ENCODE results near the gene SLC4A9.

Gene SLC4A9

GRCh38 chr5:140331638-140332037 is 28.4 kb upstream of the SLC4A9 start:
- Mint-ChIP-seq H3K27ac (no peak overlapping the region), H3K4me1 (peaks cover 47% of the 10 kb centered on the region), H3K4me3 (no peak overlapping the region), H3K36me3 (ENCODE audit: low read depth) (no peaks in the 10 kb centered on the region), H3K9me3 (no peaks in the 10 kb centered on the region), H3K27me3 (ENCODE audit: low read depth, poor library complexity) (peaks cover 8% of the 10 kb centered on the region)
- DNase-seq = no peak
- TF ChIP-seq CTCF (IDR thresholded peaks at IDR 0.05) = no peak

GRCh38 chr5:140336388-140336787 is 23.6 kb upstream of the SLC4A9 start:
- H3K4me1 Mint-ChIP-seq = peaks cover 18% of the 10 kb centered on the region
- no peak for DNase-seq
- no peak for TF ChIP-seq CTCF (IDR thresholded peaks at IDR 0.05)
- no peaks in the 10 kb centered on the region for H3K9me3 Mint-ChIP-seq
- peaks cover 11% of the 10 kb centered on the region for H3K27me3 Mint-ChIP-seq (ENCODE audit: low read depth, poor library complexity)
- H3K27ac Mint-ChIP-seq = peak overlapping the region; percentile 91
- H3K4me3 Mint-ChIP-seq = peak overlapping the region; percentile 10
- H3K36me3 Mint-ChIP-seq (ENCODE audit: low read depth) = no peaks in the 10 kb centered on the region

GRCh38 chr5:140337880-140338279 is 22.1 kb upstream of the SLC4A9 start:
- Mint-ChIP-seq H3K4me1 (peaks cover 22% of the 10 kb centered on the region), H3K36me3 (ENCODE audit: low read depth) (no peaks in the 10 kb centered on the region), H3K9me3 (no peaks in the 10 kb centered on the region), H3K27me3 (ENCODE audit: low read depth, poor library complexity) (peaks cover 18% of the 10 kb centered on the region), H3K4me3 (no peak overlapping the region), H3K27ac (no peak overlapping the region)
- no peak for TF ChIP-seq CTCF (IDR thresholded peaks at IDR 0.05)
- DNase-seq = no peak

GRCh38 chr5:140338336-140338735 is 21.7 kb upstream of the SLC4A9 start:
- H3K27me3 Mint-ChIP-seq (ENCODE audit: low read depth, poor library complexity) = peaks cover 18% of the 10 kb centered on the region
- TF ChIP-seq CTCF (IDR thresholded peaks at IDR 0.05) = no peak
- H3K27ac Mint-ChIP-seq = no peak overlapping the region
- H3K4me3 Mint-ChIP-seq = no peak overlapping the region
- peaks cover 22% of the 10 kb centered on the region for H3K4me1 Mint-ChIP-seq
- no peaks in the 10 kb centered on the region for H3K9me3 Mint-ChIP-seq
- DNase-seq = no peak
- H3K36me3 Mint-ChIP-seq (ENCODE audit: low read depth) = no peaks in the 10 kb centered on the region

- no peak for DNase-seq
- no peak overlapping the region for H3K27ac Mint-ChIP-seq
- no peaks in the 10 kb centered on the region for H3K9me3 Mint-ChIP-seq
- peaks cover 22% of the 10 kb centered on the region for H3K4me1 Mint-ChIP-seq
- no peaks in the 10 kb centered on the region for H3K36me3 Mint-ChIP-seq (ENCODE audit: low read depth)
- no peak overlapping the region for H3K4me3 Mint-ChIP-seq
- no peak for TF ChIP-seq CTCF (IDR thresholded peaks at IDR 0.05)
- H3K27me3 Mint-ChIP-seq (ENCODE audit: low read depth, poor library complexity) = peaks cover 22% of the 10 kb centered on the region
Measured at GRCh38 chr5:140338908-140339307, 21.1 kb upstream of the SLC4A9 start.

- Mint-ChIP-seq H3K27me3 (ENCODE audit: low read depth, poor library complexity) (peaks cover 25% of the 10 kb centered on the region), H3K36me3 (ENCODE audit: low read depth) (no peaks in the 10 kb centered on the region), H3K9me3 (no peaks in the 10 kb centered on the region), H3K4me1 (peaks cover 22% of the 10 kb centered on the region), H3K27ac (no peak overlapping the region), H3K4me3 (no peak overlapping the region)
- no peak for DNase-seq
- TF ChIP-seq CTCF (IDR thresholded peaks at IDR 0.05) = no peak
Measured at GRCh38 chr5:140339636-140340035, 20.4 kb upstream of the SLC4A9 start.
